Measurements from ENCODE around the gene COG2.
"Not testable (repeated sequence)": the region's sequence is repeated elsewhere in the genome, so short reads cannot be mapped to it uniquely, and the experiment has no call there.

The COG2 gene

DNA sequence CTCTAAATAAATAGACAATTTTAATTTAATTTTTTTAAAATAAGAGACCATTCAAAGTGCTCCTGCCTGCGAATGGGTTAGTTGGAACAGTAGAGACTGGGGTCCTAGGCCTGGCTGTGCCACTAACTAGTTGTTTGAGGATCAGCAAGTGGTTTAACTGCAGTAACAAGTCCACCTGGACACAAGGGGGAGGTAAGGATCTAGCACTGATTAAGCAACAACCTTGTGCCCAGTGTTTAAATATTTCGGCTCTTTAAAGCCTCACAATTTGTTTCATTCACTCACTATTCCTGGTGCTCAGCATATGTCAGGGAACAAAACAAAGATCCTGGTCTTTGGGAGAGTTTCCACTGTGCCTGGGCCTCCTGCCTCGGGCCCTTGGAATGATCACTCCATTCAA, 73.2 kb downstream of the COG2 start:
- DNase-seq (ENCODE audit: low spot score): no peak

DNA sequence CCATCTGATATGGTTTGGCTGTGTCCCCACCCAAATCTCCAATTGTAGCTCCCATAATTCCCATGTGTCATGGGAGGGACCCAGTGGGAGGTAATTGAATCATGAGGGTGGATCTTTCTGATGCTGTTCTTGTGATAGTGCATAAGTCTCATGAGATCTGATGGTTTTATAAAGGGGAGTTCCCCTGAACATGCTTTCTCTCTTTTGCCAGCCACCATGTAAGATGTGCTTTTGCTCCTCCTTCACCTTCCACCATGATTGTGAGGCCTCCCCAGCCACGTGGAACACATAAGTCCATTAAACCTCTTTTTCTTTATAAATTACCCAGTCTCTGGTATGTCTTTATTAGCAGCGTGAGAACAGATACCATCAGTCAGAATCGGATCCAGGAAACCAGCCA, 74.2 kb downstream of the COG2 start:
- not testable (repeated sequence) for DNase-seq (ENCODE audit: low spot score)

DNA sequence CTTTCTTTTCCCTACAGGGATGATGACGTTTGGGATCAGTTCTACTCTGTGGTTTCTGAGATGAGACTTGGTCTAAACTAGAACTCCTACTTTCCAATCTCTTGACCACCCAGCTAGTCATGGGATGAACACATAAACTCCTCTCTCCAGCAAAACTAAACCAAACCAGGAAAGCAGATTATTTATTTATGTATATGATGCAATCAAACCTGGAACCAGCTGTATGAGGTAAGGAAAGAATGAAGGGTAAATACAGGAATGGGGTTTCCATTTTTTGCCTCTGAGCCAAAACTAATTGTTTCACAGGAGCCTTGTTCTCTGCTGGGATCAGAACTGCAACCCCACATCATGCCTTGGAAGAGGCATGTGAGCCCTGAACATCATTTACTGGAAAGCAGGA, 75.0 kb downstream of the COG2 start:
- DNase-seq (ENCODE audit: low spot score): no peak

DNA sequence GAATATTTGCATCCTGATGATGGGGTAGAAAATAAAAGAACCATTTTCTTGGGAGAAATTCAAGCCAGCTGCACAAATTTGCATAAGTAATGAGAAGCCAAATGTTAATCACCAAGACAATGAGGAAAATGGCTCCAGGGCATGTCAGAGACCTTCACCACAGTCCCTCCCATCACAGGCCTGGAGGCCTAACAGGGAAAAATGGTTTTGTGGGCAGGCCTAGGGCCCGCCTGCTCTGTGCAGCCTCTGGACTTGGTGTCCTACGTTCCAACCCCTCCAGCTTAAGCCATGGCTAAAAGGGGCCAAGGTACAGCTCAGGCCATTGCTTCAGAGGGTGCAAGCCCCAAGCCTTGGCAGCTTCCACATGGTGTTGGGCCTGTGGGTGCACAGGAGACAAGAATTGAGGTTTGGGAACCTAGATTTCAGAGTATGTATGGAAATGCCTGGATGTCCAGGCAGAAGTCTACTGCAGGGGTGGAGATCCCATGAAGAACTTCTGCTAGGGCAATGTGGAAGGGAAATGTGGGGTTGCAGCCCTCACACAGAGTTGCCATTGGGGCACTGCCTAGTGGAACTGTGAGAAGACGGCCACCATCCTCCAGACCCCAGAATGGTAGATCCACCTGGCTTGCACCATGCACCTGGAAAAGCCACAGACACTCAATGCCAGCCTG, 79.7 kb downstream of the COG2 start:
- not testable (repeated sequence) for DNase-seq (ENCODE audit: low spot score)

DNA sequence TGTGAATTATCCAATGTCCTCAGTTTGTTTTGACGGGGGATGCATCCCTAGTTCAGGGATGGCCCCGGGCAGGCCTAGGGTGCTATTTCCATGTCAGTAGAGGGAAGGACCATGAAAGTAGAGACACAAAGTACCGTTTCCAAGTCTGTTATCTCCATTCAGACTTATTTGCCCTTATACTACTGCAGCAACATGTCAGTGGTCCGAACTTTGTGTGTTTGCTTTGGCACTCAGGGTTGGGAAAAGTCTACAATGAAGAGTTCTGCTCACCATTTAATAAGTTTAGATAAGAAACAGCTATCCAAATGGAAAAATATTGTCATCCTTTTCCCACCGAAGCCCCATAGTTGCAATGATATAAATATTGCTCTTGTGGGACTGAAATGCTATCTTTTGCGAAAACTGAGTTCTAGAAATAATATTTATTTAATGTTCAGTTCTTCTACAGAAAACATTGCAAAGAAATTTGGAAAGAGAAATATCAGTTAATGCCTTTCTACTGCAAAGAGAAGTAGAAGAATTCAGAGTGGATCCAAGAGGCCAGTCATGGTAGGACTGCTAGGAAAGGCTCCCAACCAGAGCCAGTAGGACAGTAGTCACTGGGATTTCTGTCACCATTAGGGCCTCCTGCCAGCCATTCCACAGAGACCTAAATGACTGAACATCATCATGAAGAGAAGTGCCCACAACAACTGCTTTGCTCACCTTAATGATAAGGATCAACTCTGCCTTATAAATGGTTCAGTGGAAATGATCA, 83.2 kb downstream of the COG2 start:
- DNase-seq (ENCODE audit: low spot score): no peak

DNA sequence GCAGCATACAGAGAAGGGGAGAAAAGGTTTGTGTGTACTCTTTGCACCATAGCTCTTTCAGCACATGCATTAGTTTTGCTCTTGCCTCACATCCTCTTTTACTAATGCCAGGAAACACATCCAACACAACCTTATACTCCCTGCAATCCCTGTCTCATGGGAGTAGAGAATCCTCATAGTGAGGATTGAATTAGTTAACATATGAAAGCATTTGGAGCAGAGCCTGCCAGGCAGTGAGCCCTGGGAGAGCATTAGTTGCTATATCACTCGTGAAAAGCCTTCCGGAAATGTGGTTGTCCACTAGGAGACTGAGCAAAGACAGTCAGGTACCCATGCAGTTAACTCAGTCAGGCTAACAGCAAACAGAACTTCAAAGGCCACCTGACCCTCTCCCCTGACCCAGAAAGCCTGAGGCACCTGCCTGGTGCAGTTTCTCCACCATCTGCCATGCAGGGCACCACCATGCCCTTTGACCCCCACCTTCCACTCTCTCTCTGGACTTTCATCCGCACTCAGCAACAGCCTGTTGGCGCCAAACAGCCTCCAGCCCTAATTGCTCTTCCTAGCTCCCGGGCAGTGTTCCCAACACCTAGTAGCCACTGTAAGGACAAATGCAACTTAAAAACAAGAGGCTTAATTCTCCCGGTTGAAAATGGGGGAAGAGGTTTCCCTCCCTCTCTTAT, 86.6 kb downstream of the COG2 start:
- no peak for DNase-seq (ENCODE audit: low spot score)

DNA sequence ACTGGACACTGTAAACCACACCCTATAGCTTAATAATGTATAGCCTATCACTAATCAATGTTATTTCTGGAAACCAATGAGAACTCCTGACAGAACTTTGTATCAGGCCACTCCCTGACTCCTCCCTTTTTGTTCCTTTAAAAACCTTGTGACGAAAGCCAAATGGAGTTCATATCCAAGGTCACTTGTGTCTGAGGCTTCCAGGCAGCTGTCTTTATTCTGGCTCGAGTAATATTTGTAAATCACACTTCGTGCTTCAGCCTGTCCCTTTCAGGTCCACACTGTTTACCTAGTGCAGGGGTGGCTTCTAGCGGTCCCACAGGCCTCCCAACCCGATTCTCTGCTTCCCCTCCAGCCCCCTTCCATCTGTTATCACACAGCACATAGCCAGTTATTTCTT, 88.7 kb downstream of the COG2 start:
- DNase-seq (ENCODE audit: low spot score): no peak

DNA sequence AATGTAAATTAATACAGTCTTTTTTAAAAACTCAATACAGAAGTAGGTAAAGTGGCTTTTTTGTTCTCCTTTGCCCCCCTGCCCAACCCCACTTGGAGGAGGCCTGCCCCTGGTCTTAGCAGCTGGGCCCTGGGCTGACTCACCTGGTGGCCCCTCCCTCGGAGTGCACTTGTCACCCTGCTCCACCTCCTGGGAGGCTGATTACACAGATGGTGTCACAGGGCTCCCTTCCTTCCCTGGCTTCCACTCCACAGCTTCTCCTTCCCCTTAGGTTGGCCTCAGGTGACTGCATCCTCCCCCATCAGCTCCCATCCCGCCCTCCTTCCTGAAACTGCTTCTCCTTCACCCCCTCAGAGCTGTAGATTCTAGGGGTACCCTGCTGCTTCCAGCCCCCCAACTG, 93.2 kb downstream of the COG2 start:
- DNase-seq (ENCODE audit: low spot score): no peak

DNA sequence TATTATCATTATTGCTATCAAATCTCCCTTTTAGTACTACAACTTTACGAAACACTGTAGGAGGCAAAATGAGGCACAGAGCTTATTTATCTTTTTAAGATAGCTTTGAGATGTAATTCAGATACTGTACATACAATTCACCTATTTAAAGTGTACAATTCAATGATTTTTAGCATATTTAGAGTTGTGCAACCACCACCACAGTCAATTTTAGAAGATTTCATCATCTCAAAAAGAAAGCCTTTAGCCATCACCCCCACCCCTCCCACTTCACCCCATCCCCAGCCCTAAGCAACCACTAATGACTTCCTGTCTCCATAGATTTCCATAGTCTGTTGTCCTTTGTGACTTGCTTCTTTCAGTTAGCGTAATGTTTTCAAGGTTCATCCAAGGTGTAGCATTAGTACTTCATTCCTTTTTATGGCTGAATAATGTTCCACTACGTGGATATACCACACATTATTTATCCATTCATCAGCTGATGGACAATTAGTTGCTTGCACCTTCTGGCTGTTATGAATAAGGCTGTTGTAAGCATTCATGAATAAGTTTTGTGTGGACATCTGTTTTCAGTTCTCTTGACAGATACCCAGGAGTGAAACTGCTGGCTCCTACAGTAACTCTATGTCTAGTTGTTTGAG, 95.5 kb downstream of the COG2 start:
- DNase-seq (ENCODE audit: low spot score): no peak

DNA sequence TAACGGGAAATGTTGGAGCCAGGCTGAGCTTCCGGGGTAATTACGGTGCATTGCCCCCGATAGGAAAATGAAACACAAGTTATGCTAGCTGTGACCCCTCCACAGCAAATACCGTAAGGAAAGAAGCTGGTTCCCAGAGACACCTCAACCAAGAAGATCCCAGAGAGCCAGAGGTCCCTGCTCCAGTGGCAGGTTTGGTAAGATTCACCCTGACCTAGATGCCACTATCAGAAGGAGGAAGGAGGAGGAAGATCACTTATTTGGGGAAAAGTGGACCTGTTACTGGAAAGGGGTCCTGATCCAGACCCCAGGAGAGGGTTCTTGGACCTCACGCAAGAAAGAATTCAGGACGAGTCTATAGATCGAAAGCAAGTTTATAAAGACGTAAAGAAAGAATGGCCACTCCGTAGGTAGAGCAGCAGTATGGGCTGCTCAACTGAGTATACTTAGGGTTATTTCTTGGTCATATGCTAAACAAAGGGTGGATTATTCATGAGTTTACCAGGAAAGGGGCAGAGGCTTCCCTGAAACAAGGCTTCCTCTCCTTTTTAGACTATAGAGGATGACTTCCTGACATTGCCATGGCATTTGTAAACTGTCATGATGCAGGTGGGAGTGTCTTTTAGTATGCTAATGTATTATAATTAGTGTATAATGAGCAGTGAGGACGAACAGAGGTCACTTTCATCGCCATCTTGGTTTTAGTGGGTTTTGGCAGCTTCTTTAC, 97.4 kb downstream of the COG2 start:
- no peak for DNase-seq (ENCODE audit: low spot score)
